Aorta (tissue), 5 donors: ENCODE data around the gene GATA5. TPM values are rescaled to one million over a fixed set of nuclear protein-coding genes. Genes with fewer than 3 reads are reported as not detected.
"Not testable (repeated sequence)": the region's sequence is repeated elsewhere in the genome, so short reads cannot be mapped to it uniquely, and the experiment has no call there.

Source experiments
- ATAC-seq: fragments of 200-7000 bp; cut with Tn5 transposase; one replicate; pipeline ENCODE4 v1.9.1; 2022; ENCODE audit warnings: moderate library complexity; ENCODE audit not compliant: low FRiP score
- DNase-seq, 2 donors: peaks; one replicate each; pipeline ENCODE4 v3.0.0-alpha.2; 2020
- H3K27ac ChIP-seq, 2 donors: one replicate each; pipeline ENCODE4 v1.5.1; 2013; ENCODE audit warnings: low read length in 2 of 2, mild to moderate bottlenecking in 2 of 2, moderate library complexity in 2 of 2, control low read depth in 1 of 2, inconsistent platforms in 1 of 2, low read depth in 1 of 2
- H3K27me3 ChIP-seq, 2 donors: one replicate each; pipeline ENCODE4 v1.6.1; 2013; ENCODE audit warnings: control low read depth in 1 of 2, low read length in 1 of 2, mild to moderate bottlenecking in 1 of 2, moderate library complexity in 1 of 2; ENCODE audit not compliant: insufficient read depth in 2 of 2, control insufficient read depth in 1 of 2
- H3K36me3 ChIP-seq, 2 donors: one replicate each; pipeline ENCODE4 v1.6.1; 2013; ENCODE audit warnings: control low read depth in 1 of 2, low read length in 1 of 2, mild to moderate bottlenecking in 1 of 2; ENCODE audit not compliant: insufficient read depth in 2 of 2, control insufficient read depth in 1 of 2
- H3K4me1 ChIP-seq, 2 donors: one replicate each; pipeline ENCODE4 v1.6.1; 2013; ENCODE audit warnings: low read length in 2 of 2, control low read depth in 1 of 2, mild to moderate bottlenecking in 1 of 2, moderate library complexity in 1 of 2; ENCODE audit not compliant: insufficient read depth in 2 of 2, control insufficient read depth in 1 of 2
- H3K4me3 ChIP-seq, 2 donors: one replicate each; pipeline ENCODE4 v1.5.1; 2013; ENCODE audit warnings: low read length in 2 of 2, control low read depth in 1 of 2, mild to moderate bottlenecking in 1 of 2
- H3K9me3 ChIP-seq: one replicate; pipeline ENCODE4 v1.6.1; 2013; ENCODE audit warnings: mild to moderate bottlenecking, low read length; ENCODE audit not compliant: control insufficient read depth
- WGBS, 2 donors: extraction: QIAGEN DNeasy Blood & Tissue Kit; methylation state at CpG; one replicate each; pipeline ENCODE4 v1.1.7; 2013; 5-methylcytosine and 5-hydroxymethylcytosine counted together
- intact Hi-C, 2 donors: fragments of 100-400 bp; cut with DNase I; formaldehyde crosslinking; loops; one replicate each; pipeline versions ENCODE4 v1.14.2 to v1.15.0; 2022
- polyA plus RNA-seq, 2 donors: library from polyadenylated mRNA; stranded (reverse); fragments of 200-250 nt; gene quantifications; one replicate each; pipeline ENCODE4 v1.2.3, GENCODE V29; 2013
- total RNA-seq, 2 donors: library from RNA; stranded (reverse); fragmentation: NEBNext Ultra II Directional; extraction: Animal tissue kit (Norgen Biotek cat#: 25700); gene quantifications; one replicate each; pipeline ENCODE4 v1.2.1, GENCODE V29; 2021
- donor health status: healthy with polysubstance abuse.
- donor health status: Bipolar disorder and iron deficiency.
- donor health status: DM: no; HTN: no; CAD: no.
- donor health status: DM: no; HTN: no; CAD: no.
- donor health status: DM: yes; HTN: yes; CAD: no.

The GATA5 gene
- total and polyA plus RNA-seq, 4 donors, result 0.16 to 3.5 (median 0.92) TPM

GRCh38 chr20:62493253-62493885 lies 17.6 kb upstream of the GATA5 start:
- WGBS, 2 donors, result 46 to 47% methylated on average over 15 of the region's 15 CpGs
- Histone ChIP-seq H3K4me3 (no peak overlapping the region), H3K27me3 (no peaks in the 10 kb centered on the region), H3K36me3 (no peaks in the 10 kb centered on the region), H3K27ac (no peak overlapping the region), H3K4me1 (no peaks in the 10 kb centered on the region), H3K9me3 (no peaks in the 10 kb centered on the region)
- DNase-seq (no peak), ATAC-seq (peak; percentile 4)
- intact Hi-C loops, result no loop called here

GRCh38 chr20:62492711-62493110 lies 16.9 kb upstream of the GATA5 start:
- Histone ChIP-seq H3K4me1 (no peaks in the 10 kb centered on the region), H3K27me3 (no peaks in the 10 kb centered on the region), H3K27ac (no peak overlapping the region), H3K36me3 (no peaks in the 10 kb centered on the region), H3K9me3 (no peaks in the 10 kb centered on the region), H3K4me3 (no peak overlapping the region)
- WGBS, 2 donors, result 92 to 98% methylated on average over 8 to 10 of the region's 10 CpGs
- DNase-seq (no peak), ATAC-seq (no peak)
- intact Hi-C loops, result no loop called here

GRCh38 chr20:62490783-62491182 lies 15.0 kb upstream of the GATA5 start:
- H3K27me3 ChIP-seq, intact Hi-C loops: not testable (repeated sequence)
- WGBS, 2 donors, result 79 to 84% methylated on average over 4 of the region's 4 CpGs

GRCh38 chr20:62489932-62490263 lies 14.1 kb upstream of the GATA5 start:
- no peak for ATAC-seq
- H3K4me1 ChIP-seq, result no peaks in the 10 kb centered on the region
- no peaks in the 10 kb centered on the region for H3K36me3 ChIP-seq
- DNase-seq, result no peak
- no peaks in the 10 kb centered on the region for H3K9me3 ChIP-seq
- no peak overlapping the region for H3K27ac ChIP-seq
- intact Hi-C loops, result no loop called here
- 86 to 94% methylated on average over 8 of the region's 8 CpGs for WGBS, 2 donors
- no peaks in the 10 kb centered on the region for H3K27me3 ChIP-seq
- no peak overlapping the region for H3K4me3 ChIP-seq

More at GRCh38 chr20:62490783-62491182, 15.0 kb upstream of the GATA5 start:
- not testable (repeated sequence) for H3K36me3 ChIP-seq, H3K4me1 ChIP-seq, ATAC-seq, H3K9me3 ChIP-seq, H3K4me3 ChIP-seq, H3K27ac ChIP-seq, DNase-seq

DNA sequence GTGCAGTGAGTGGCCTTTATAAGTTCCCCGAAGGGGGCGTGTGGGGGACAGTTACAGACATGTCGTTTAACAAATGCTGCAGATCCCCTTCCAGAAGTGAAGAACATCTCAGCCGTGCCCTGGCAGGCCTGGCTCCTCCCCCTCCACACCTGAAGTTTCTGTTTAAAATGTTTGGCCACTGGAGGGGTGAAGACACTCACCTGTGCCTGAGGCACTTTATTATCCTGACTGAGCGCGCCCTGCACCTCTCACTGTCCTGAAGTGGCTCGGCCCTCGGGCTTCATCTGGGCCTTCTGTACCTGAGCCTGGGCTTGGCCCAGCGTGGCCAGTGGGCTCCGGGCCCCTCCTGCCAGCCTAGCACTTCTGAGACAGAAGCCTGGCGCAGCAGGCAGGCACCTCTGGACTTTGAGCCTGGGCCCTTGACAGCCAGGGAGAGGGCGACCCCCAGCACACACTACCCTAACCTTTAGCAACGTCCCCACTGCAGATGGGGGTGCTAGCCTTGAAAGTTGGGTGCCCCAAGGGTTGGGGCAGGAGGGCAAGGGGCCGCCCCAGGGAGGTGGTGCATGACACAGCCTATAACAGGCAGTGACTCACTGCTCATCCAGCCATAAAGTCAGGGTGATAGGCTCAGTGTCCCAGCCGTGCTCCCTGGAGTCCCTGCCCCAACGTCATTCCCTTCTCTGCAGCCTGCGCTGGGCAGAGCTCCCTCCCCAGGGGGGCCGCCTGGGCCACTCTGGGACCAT lies 13.6 kb upstream of the GATA5 start:
- WGBS, 2 donors, result 83 to 91% methylated on average over 18 of the region's 18 CpGs
- Histone ChIP-seq H3K36me3 (no peaks in the 10 kb centered on the region), H3K27me3 (no peaks in the 10 kb centered on the region), H3K9me3 (no peaks in the 10 kb centered on the region), H3K4me3 (no peak overlapping the region), H3K4me1 (no peaks in the 10 kb centered on the region), H3K27ac (no peak overlapping the region)
- no peak for ATAC-seq
- intact Hi-C loops, result no loop called here
- DNase-seq, result no peak

GRCh38 chr20:62488470-62488869 lies 12.7 kb upstream of the GATA5 start:
- H3K9me3 ChIP-seq, result no peaks in the 10 kb centered on the region
- no peak overlapping the region for H3K4me3 ChIP-seq
- intact Hi-C loops, result no loop called here
- DNase-seq, result no peak
- 93 to 96% methylated on average over 3 of the region's 3 CpGs for WGBS, 2 donors
- H3K27me3 ChIP-seq, result no peaks in the 10 kb centered on the region
- H3K27ac ChIP-seq, result no peak overlapping the region
- no peaks in the 10 kb centered on the region for H3K4me1 ChIP-seq
- no peaks in the 10 kb centered on the region for H3K36me3 ChIP-seq
- ATAC-seq, result no peak

DNA sequence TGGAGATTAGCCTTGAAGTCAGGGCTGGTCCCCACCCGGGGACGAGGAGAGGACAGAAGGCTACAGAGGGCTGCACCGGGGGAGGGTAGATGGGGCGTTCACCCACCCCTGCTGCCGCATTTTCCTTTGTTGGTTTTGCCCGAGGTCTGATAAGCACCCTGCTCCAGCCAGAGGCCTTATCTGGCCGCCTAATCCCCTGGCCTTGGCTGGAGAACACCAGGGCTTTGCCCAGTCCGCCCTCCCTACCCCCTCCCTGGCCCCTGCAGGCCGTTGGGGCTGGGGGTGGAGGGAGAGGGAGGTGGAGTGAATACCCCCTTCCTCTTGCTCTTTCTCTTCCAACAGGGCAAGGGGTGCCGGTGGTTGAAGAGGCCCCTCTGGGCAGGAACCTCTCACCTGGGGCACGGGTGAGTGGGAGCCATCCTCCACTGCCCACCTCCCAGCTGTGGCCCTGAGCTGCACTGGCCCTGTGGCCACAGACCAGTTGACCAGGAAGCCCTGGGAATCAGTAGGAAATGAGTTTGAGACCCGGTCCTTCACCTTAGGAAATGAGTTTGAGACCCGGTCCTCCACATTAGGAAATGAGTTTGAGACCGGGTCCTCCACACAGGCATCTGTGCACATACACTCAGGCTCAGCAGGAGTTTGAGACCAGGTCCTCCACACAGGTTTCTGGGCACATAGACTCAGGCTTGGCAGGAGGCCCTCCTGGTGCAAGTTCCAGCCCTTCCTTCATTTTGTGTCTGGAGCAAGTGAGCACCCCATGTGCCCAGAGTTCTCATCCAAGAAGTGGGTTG lies 12.0 kb upstream of the GATA5 start:
- H3K27me3 ChIP-seq, result no peaks in the 10 kb centered on the region
- intact Hi-C loops, result no loop called here
- no peak overlapping the region for H3K27ac ChIP-seq
- H3K36me3 ChIP-seq, result no peaks in the 10 kb centered on the region
- DNase-seq (no peak), ATAC-seq (no peak)
- WGBS, 2 donors, result 28% methylated on average over 13 to 14 of the region's 14 CpGs
- no peaks in the 10 kb centered on the region for H3K9me3 ChIP-seq
- H3K4me3 ChIP-seq, result no peak overlapping the region
- H3K4me1 ChIP-seq, result no peaks in the 10 kb centered on the region

- no peaks in the 10 kb centered on the region for H3K27me3 ChIP-seq
- ATAC-seq, result no peak
Observed at GRCh38 chr20:62487118-62487517, 11.3 kb upstream of the GATA5 start.

More at GRCh38 chr20:62487118-62487517, 11.3 kb upstream of the GATA5 start:
- H3K36me3 ChIP-seq, result no peaks in the 10 kb centered on the region
- no peak for DNase-seq
- intact Hi-C loops, result no loop called here
- no peaks in the 10 kb centered on the region for H3K4me1 ChIP-seq
- no peak overlapping the region for H3K4me3 ChIP-seq
- WGBS, 2 donors, result 67 to 68% methylated on average over 20 to 21 of the region's 21 CpGs
- H3K27ac ChIP-seq, result no peak overlapping the region
- no peaks in the 10 kb centered on the region for H3K9me3 ChIP-seq
